Measurements from ENCODE around the gene CTBP2. TPM values are rescaled to one million over a fixed set of nuclear protein-coding genes. Genes with fewer than 3 reads are reported as not detected.

The CTBP2 gene
- polyA plus RNA-seq, 1 donor from 2014 or later, result 0.50 TPM

Other genes starting within 250 kb of the CTBP2 start
- gene ZRANB1, start 218.4 kb downstream of the CTBP2 start, polyA plus RNA-seq, result 8.4 TPM